ENCODE results near the gene ACTL7B. TPM values are rescaled to one million over a fixed set of nuclear protein-coding genes. Genes with fewer than 3 reads are reported as not detected.
"Not testable (repeated sequence)": the region's sequence is repeated elsewhere in the genome, so short reads cannot be mapped to it uniquely, and the experiment has no call there.

The ACTL7B gene
- polyA plus RNA-seq, 3 donors: 0.05 TPM; not detected in 2

- no peak overlapping the region for H3K4me3 ChIP-seq (replicated peaks in 1 of 3; ENCODE audit: low read depth in 2 of 3, low read length in 3 of 3)
- H3K4me2 ChIP-seq (replicated peaks; ENCODE audit: extremely low read depth, low read length, poor library complexity, severe bottlenecking): no peak overlapping the region
- no peaks in the 10 kb centered on the region for H3K9me3 ChIP-seq (replicated peaks in 1 of 2; ENCODE audit: control insufficient read depth in 1 of 2, insufficient read depth in 1 of 2, low read length in 2 of 2)
- no peaks in the 10 kb centered on the region for H4K20me1 ChIP-seq (ENCODE audit: insufficient read depth, low read length)
- H2AFZ ChIP-seq (ENCODE audit: insufficient read depth, low read depth, low read length, poor library complexity, severe bottlenecking): no peak overlapping the region
- Mint-ChIP-seq H3K27ac (no peak overlapping the region), H3K36me3 (no peaks in the 10 kb centered on the region), H3K4me3 (no peak overlapping the region), H3K27me3 (ENCODE audit: low read depth in 3 of 3) (peaks cover 0 to 5% (median 2%) of the 10 kb centered on the region in 3 donors), H3K4me1 (peaks cover 14% of the 10 kb centered on the region), H3K9me3 (peaks cover 0 to 2% (median 0%) of the 10 kb centered on the region in 7 donors)
- H3K27ac ChIP-seq (ENCODE audit: low read depth in 1 of 2, low read length in 2 of 2): no peak overlapping the region
- no peaks in the 10 kb centered on the region for H3K36me3 ChIP-seq (replicated peaks in 1 of 2; ENCODE audit: control insufficient read depth in 1 of 2, insufficient read depth in 2 of 2, low read length in 2 of 2)
- no peak for TF ChIP-seq CTCF (IDR thresholded peaks at IDR 0.05)
- no peak overlapping the region for H3K9ac ChIP-seq (ENCODE audit: insufficient read depth, low read length, poor library complexity, severe bottlenecking)
- no CpG with 5 or more reads among the region's 3 CpGs for WGBS (ENCODE audit: insufficient coverage)
- DNase-seq: no peak
- H3K27me3 ChIP-seq (ENCODE audit: control insufficient read depth in 2 of 2, insufficient read depth in 2 of 2, low read length in 2 of 2): peaks cover 0 to 3% of the 10 kb centered on the region in 2 donors
- intact Hi-C loops (cut with micrococcal nuclease): no loop called here
- no peaks in the 10 kb centered on the region for H3K79me2 ChIP-seq (ENCODE audit: insufficient read depth, low read length)
- peaks cover 9 to 11% of the 10 kb centered on the region in 2 donors for H3K4me1 ChIP-seq (ENCODE audit: control insufficient read depth in 1 of 2, insufficient read depth in 2 of 2, low read length in 2 of 2)
Observed at GRCh38 chr9:108850293-108850897, 5.4 kb downstream of the ACTL7B start.

- H3K79me2 ChIP-seq (ENCODE audit: insufficient read depth, low read length); H3K27ac ChIP-seq (ENCODE audit: low read depth in 1 of 2, low read length in 2 of 2); intact Hi-C loops (cut with micrococcal nuclease); H3K9ac ChIP-seq (ENCODE audit: insufficient read depth, low read length, poor library complexity, severe bottlenecking); H3K36me3 Mint-ChIP-seq; H3K36me3 ChIP-seq (replicated peaks in 1 of 2; ENCODE audit: control insufficient read depth in 1 of 2, insufficient read depth in 2 of 2, low read length in 2 of 2); H3K27ac Mint-ChIP-seq; H3K27me3 Mint-ChIP-seq (ENCODE audit: low read depth in 3 of 3); H3K4me2 ChIP-seq (replicated peaks; ENCODE audit: extremely low read depth, low read length, poor library complexity, severe bottlenecking); H3K9me3 Mint-ChIP-seq; H4K20me1 ChIP-seq (ENCODE audit: insufficient read depth, low read length); DNase-seq; H3K27me3 ChIP-seq (ENCODE audit: control insufficient read depth in 2 of 2, insufficient read depth in 2 of 2, low read length in 2 of 2); H3K4me3 ChIP-seq (replicated peaks in 1 of 3; ENCODE audit: low read depth in 2 of 3, low read length in 3 of 3); H3K9me3 ChIP-seq (replicated peaks in 1 of 2; ENCODE audit: control insufficient read depth in 1 of 2, insufficient read depth in 1 of 2, low read length in 2 of 2); H3K4me3 Mint-ChIP-seq; H2AFZ ChIP-seq (ENCODE audit: insufficient read depth, low read depth, low read length, poor library complexity, severe bottlenecking): not testable (repeated sequence)
- H3K4me1 ChIP-seq (ENCODE audit: control insufficient read depth in 1 of 2, insufficient read depth in 2 of 2, low read length in 2 of 2): peaks cover 11 to 23% of the 10 kb centered on the region in 2 donors
- WGBS (ENCODE audit: insufficient coverage): 94% methylated on average over 7 of the region's 8 CpGs
- H3K4me1 Mint-ChIP-seq: peaks cover 22% of the 10 kb centered on the region
Observed at GRCh38 chr9:108848296-108848695, 7.5 kb downstream of the ACTL7B start.

Measured in CD14-positive monocyte (primary cell).